ENCODE data around the gene GSE1.

GRCh38 chr16:85641305-85641704 is 28.2 kb downstream of the GSE1 start:
- TF ChIP-seq CTCF (IDR thresholded peaks at IDR 0.05): no peak
- no peak for TF ChIP-seq POLR2A (IDR thresholded peaks at IDR 0.05)

Data from breast epithelium (tissue), 3 donors.